Esophagus squamous epithelium (tissue), 5 donors: ENCODE data around the gene COLQ. TPM values are rescaled to one million over a fixed set of nuclear protein-coding genes. Genes with fewer than 3 reads are reported as not detected.

Experiments used
- DNase-seq: peaks from one replicate; lab custom pipeline; 2025; lab: John Stamatoyannopoulos, UW
- H3K27ac ChIP-seq, 4 donors: fragments of 200-600 bp; sonication (generic); one replicate each; pipeline ENCODE4 v1.5.1; 2016 to 2019; ENCODE audit warnings: mild to moderate bottlenecking in 1 of 4
- H3K27me3 ChIP-seq, 4 donors: fragments of 200-600 bp; sonication (generic); 1 replicate in 3 of 4; 2 replicates in 1 of 4; pipeline versions ENCODE4 v1.5.1 to v1.6.0; 2017 to 2021; ENCODE audit warnings: antibody characterized with exemption in 1 of 4
- H3K36me3 ChIP-seq, 3 donors: fragments of 200-600 bp; sonication (generic); one replicate each; pipeline ENCODE4 v1.5.1; 2016 to 2019
- H3K4me1 ChIP-seq, 3 donors: fragments of 200-600 bp; sonication (generic); one replicate each; pipeline ENCODE4 v1.5.1; 2017 to 2019
- H3K4me3 ChIP-seq, 4 donors: fragments of 200-600 bp; sonication (generic); 1 replicate in 3 of 4; 2 replicates in 1 of 4; pipeline ENCODE4 v1.5.1; 2016 to 2019; ENCODE audit warnings: mild to moderate bottlenecking in 2 of 4, moderate library complexity in 1 of 4
- H3K9me3 ChIP-seq, 3 donors: fragments of 200-600 bp; sonication (generic); one replicate each; pipeline ENCODE4 v1.5.1; 2016 to 2019
- POLR2A ChIP-seq, 4 donors: fragments of 450-650 bp; IDR thresholded peaks; one replicate each; pipeline ENCODE4 v1.6.1; 2017; ENCODE audit warnings: antibody characterized with exemption in 4 of 4, mild to moderate bottlenecking in 4 of 4, moderate library complexity in 3 of 4
- WGBS, 2 donors: methylation state at CpG; one replicate each; pipeline ENCODE4 v1.1.5; 2018; 5-methylcytosine and 5-hydroxymethylcytosine counted together
- intact Hi-C: fragments of 100-400 bp; cut with DNase I; formaldehyde crosslinking; loops from one replicate; pipeline ENCODE4 v1.15.0; 2022
- total RNA-seq, 4 donors: library from RNA; depleted of rRNA; stranded (reverse); fragments of >200 nt; gene quantifications; one replicate each; pipeline ENCODE4 v1.1.0, GENCODE V29; 2016
- TF ChIP-seq, protein P1 (sequence below), 6 experiments: fragments of 450-650 bp in 4 of 6; fragments of 200-600 bp in 2 of 6; sonication (generic) in 2 of 6; IDR thresholded peaks; one replicate each; pipeline ENCODE4 v1.5.1; 2016 to 2019; ENCODE audit warnings: antibody characterized with exemption in 6 of 6, mild to moderate bottlenecking in 4 of 6, moderate library complexity in 4 of 6
- donor health status: DM: yes; HTN: yes; CAD: no.

The COLQ gene
- total RNA-seq, 4 donors from 2014 or later, result 0.70 to 1.1 (median 0.89) TPM

DNA sequence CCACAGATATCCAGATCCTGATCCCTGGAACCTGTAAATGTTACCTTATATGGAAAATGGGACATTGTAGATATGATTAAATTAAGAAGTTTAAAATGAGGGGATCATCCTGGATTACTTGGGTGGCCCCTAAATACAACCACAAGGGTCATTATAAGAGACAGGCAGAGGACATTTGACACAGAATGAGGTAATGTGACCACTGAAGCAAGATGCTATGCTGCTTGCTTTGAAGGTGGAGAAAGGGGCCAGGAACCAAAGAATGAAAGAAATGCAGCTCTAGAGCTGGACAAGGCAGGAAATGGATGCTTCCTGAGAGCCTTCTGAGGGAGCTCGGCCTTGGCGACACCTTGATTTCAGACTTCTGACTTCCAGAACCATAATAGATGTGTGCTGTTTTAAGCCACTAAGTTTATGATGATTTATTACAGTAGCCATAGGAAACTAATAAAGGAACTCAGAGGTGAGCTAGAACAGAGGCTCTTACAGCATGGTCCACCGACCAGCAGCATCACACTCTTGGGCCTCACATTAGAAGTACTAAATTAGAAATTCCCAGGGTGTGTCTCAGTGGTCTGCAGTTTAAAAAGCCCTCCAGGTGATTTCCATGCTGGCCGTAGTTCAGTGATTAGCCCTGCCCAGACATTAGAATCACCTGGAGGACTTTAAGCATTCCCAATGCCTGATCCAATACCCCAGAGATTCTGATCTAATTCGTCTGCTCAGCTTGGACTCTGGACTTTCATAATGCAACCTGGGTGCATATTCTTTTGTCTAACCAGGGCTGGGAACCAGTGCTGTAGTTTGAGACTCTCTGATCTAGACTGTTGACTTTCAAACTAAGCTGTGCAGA is 7.5 kb downstream of the COLQ start:
- Histone ChIP-seq H3K4me3 (no peak overlapping the region), H3K36me3 (no peaks in the 10 kb centered on the region), H3K27ac (no peak overlapping the region), H3K4me1 (peaks cover 0 to 7% (median 0%) of the 10 kb centered on the region in 3 donors), H3K9me3 (no peaks in the 10 kb centered on the region), H3K27me3 (no peaks in the 10 kb centered on the region)
- intact Hi-C loops, result no loop called here
- TF ChIP-seq, protein P1, sequence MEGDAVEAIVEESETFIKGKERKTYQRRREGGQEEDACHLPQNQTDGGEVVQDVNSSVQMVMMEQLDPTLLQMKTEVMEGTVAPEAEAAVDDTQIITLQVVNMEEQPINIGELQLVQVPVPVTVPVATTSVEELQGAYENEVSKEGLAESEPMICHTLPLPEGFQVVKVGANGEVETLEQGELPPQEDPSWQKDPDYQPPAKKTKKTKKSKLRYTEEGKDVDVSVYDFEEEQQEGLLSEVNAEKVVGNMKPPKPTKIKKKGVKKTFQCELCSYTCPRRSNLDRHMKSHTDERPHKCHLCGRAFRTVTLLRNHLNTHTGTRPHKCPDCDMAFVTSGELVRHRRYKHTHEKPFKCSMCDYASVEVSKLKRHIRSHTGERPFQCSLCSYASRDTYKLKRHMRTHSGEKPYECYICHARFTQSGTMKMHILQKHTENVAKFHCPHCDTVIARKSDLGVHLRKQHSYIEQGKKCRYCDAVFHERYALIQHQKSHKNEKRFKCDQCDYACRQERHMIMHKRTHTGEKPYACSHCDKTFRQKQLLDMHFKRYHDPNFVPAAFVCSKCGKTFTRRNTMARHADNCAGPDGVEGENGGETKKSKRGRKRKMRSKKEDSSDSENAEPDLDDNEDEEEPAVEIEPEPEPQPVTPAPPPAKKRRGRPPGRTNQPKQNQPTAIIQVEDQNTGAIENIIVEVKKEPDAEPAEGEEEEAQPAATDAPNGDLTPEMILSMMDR (IDR thresholded peaks at IDR 0.05), result no peak
- TF ChIP-seq POLR2A (IDR thresholded peaks at IDR 0.05), result no peak
- no peak for DNase-seq
- WGBS, 2 donors, result 67 to 79% methylated on average over 5 of the region's 5 CpGs

GRCh38 chr3:15513116-15513515 is 8.4 kb downstream of the COLQ start:
- Histone ChIP-seq H3K27me3 (no peaks in the 10 kb centered on the region), H3K4me1 (peaks cover 0 to 7% (median 0%) of the 10 kb centered on the region in 3 donors), H3K27ac (no peak overlapping the region), H3K36me3 (no peaks in the 10 kb centered on the region), H3K9me3 (no peaks in the 10 kb centered on the region), H3K4me3 (no peak overlapping the region)
- DNase-seq, result no peak
- no peak for TF ChIP-seq POLR2A (IDR thresholded peaks at IDR 0.05)
- TF ChIP-seq, protein P1 (IDR thresholded peaks at IDR 0.05), result no peak
- intact Hi-C loops, result no loop called here
- 92% methylated on average over 7 of the region's 7 CpGs for WGBS, 2 donors

GRCh38 chr3:15512166-15512565 is 9.3 kb downstream of the COLQ start:
- Histone ChIP-seq H3K9me3 (no peaks in the 10 kb centered on the region), H3K36me3 (no peaks in the 10 kb centered on the region), H3K27me3 (no peaks in the 10 kb centered on the region), H3K4me1 (peaks cover 0 to 7% (median 0%) of the 10 kb centered on the region in 3 donors), H3K27ac (no peak overlapping the region), H3K4me3 (no peak overlapping the region)
- 4 to 19% methylated on average over 9 to 10 of the region's 10 CpGs for WGBS, 2 donors
- DNase-seq, result no peak
- intact Hi-C loops, result no loop called here
- TF ChIP-seq POLR2A (IDR thresholded peaks at IDR 0.05), result no peak
- TF ChIP-seq, protein P1 (IDR thresholded peaks at IDR 0.05), result no peak

DNA sequence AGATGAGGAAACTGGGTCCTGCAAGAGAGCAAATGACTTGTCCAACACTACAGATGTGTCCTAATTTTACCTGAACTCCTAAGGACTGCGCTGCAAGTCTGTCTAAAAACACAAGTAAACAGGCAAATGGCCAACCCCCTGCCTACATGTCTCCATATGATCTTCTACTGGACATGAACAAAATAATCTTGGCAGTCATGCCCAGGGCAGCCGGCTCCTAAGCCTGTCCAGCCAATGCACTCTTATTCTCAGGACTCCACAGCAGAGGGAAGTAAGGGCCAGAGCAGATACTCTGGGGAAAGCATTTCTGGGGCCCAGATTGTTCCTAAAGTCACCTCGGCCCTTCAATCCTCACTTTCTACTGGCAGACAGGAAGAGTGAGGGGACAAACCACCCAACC is 10.3 kb downstream of the COLQ start:
- Histone ChIP-seq H3K4me3 (no peak overlapping the region), H3K4me1 (peaks cover 0 to 7% (median 0%) of the 10 kb centered on the region in 3 donors), H3K27me3 (no peaks in the 10 kb centered on the region), H3K9me3 (no peaks in the 10 kb centered on the region), H3K27ac (no peak overlapping the region), H3K36me3 (no peaks in the 10 kb centered on the region)
- intact Hi-C loops, result no loop called here
- TF ChIP-seq, protein P1 (IDR thresholded peaks at IDR 0.05), result no peak
- no peak for TF ChIP-seq POLR2A (IDR thresholded peaks at IDR 0.05)
- no peak for DNase-seq
- 92 to 100% methylated on average over 2 to 3 of the region's 3 CpGs for WGBS, 2 donors

DNA sequence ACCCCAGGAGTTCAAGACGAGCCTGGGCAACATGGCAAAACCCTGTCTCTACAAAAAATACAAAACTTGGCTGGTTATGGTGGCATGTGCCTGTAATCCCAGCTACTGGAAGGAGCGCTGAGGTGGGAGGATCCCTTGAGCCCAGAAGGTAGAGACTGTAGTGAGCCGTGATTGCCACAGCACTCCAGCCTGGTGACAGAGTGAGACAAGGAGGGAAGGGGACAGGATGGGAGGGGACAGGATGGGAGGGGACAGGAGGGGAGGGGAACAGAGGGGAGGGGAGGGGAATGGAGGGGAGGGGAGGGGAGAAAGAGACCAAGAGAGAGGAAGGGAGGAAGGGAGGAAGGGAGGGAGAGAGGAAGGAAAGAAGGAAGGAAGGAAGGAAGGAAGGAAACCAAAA is 11.0 kb downstream of the COLQ start:
- no peaks in the 10 kb centered on the region for H3K36me3 ChIP-seq
- DNase-seq, result no peak
- no peaks in the 10 kb centered on the region for H3K27me3 ChIP-seq
- no peak overlapping the region for H3K27ac ChIP-seq
- no peak overlapping the region for H3K4me3 ChIP-seq
- peaks cover 0 to 7% (median 0%) of the 10 kb centered on the region in 3 donors for H3K4me1 ChIP-seq
- no peaks in the 10 kb centered on the region for H3K9me3 ChIP-seq
- TF ChIP-seq, protein P1 (IDR thresholded peaks at IDR 0.05), result no peak
- TF ChIP-seq POLR2A (IDR thresholded peaks at IDR 0.05), result no peak
- intact Hi-C loops, result no loop called here
- WGBS, 2 donors, result 94% methylated on average over 2 of the region's 3 CpGs; no CpG with 5 or more reads in 1 of the 2 donors
